Measurements from ENCODE around the gene PLA2G4D. TPM values are rescaled to one million over a fixed set of nuclear protein-coding genes. Genes with fewer than 3 reads are reported as not detected.

PLA2G4D gene
- polyA plus RNA-seq, 1 of the 3 experiments (the other 2 are of a cell fraction) = not detected

GRCh38 chr15:42020713-42021273, 73.6 kb downstream of the PLA2G4D start, which contains the start of gene PLA2G4E:
PLA2G4E (minus strand) TSS chr15:42021042; CDS start chr15:42021030, 12 bp downstream.
- Histone ChIP-seq H4K20me1 (ENCODE audit: insufficient read depth) (no peaks in the 10 kb centered on the region), H3F3A (replicated peaks; ENCODE audit: insufficient read depth) (no peaks in the 10 kb centered on the region), H3K4me1 (ENCODE audit: control insufficient read depth in 1 of 2, insufficient read depth in 2 of 2, low read depth in 1 of 2, low read length in 1 of 2) (peaks cover 0 to 18% of the 10 kb centered on the region in 2 experiments; a peak in 1 of 4 replicates), H3K79me2 (ENCODE audit: insufficient read depth) (no peaks in the 10 kb centered on the region), H3K9me3 (no peaks in the 10 kb centered on the region), H3K4me2 (no peak within 1 kb of the TSS), H3K27me3 (ENCODE audit: insufficient read depth) (no peaks in the 10 kb centered on the region; the same call in 1 of the 2 replicates), H3K36me3 (replicated peaks in 1 of 2; ENCODE audit: control insufficient read depth in 1 of 2, insufficient read depth in 2 of 2, low read length in 1 of 2) (no peaks in the 10 kb centered on the region), H2AFZ (ENCODE audit: low read depth) (no peak within 1 kb of the TSS), H3K4me3 (ENCODE audit: low read depth in 2 of 2, low read length in 1 of 2) (no peak within 1 kb of the TSS), H3K9ac (no peak within 1 kb of the TSS), H3K27ac (ENCODE audit: low read depth in 2 of 2, low read length in 1 of 2) (no peak within 1 kb of the TSS), H3K9me2 (no peaks in the 10 kb centered on the region)
- ChIA-PET POLR2A (no interaction called here), CTCF (interaction anchor here (1.2 kb wide), 1 partner anchor 31 kb away, joined by 7 read pairs; no protein-coding TSS in a partner anchor)
- no peak for DNase-seq
- 47% methylated on average over 4 of the region's 5 CpGs for WGBS (ENCODE audit: low lambda C conversion rate)
- TF ChIP-seq RAD21 (IDR thresholded peaks at IDR 0.05; ENCODE audit: low read length) = no peak
- no peak for TF ChIP-seq NFIC (IDR thresholded peaks at IDR 0.05; ENCODE audit: borderline replicate concordance)
- TF ChIP-seq FOXM1 (IDR thresholded peaks at IDR 0.05; ENCODE audit: low read depth) = no peak
- no peak for TF ChIP-seq ZBTB33 (IDR thresholded peaks at IDR 0.05; ENCODE audit: borderline replicate concordance, low read depth)
- TF ChIP-seq PBX3 (IDR thresholded peaks at IDR 0.05) = no peak
- TF ChIP-seq USF2 (IDR thresholded peaks at IDR 0.05; ENCODE audit: borderline replicate concordance, low read depth, low read length) = no peak
- no peak for TF ChIP-seq SMC3 (IDR thresholded peaks at IDR 0.05; ENCODE audit: low read depth, low read length)
- TF ChIP-seq CTCF (IDR thresholded peaks at IDR 0.05) = no peak
- no peak for TF ChIP-seq GABPA (IDR thresholded peaks at IDR 0.05; ENCODE audit: low read depth)
- TF ChIP-seq RCOR1 (IDR thresholded peaks at IDR 0.05; ENCODE audit: low read length) = no peak
- TF ChIP-seq MAX (IDR thresholded peaks at IDR 0.05; ENCODE audit: low read depth) = no peak
- no peak for TF ChIP-seq TCF12 (IDR thresholded peaks at IDR 0.05)
- TF ChIP-seq MXI1 (IDR thresholded peaks at IDR 0.05; ENCODE audit: low read depth, low read length) = no peak
- TF ChIP-seq POLR2AphosphoS5 (IDR thresholded peaks at IDR 0.05; ENCODE audit: low read depth, low read length) = no peak
- no peak for TF ChIP-seq FOXJ3 (CRISPR knock-in tag; IDR thresholded peaks at IDR 0.05)
- no peak for TF ChIP-seq RXRA (IDR thresholded peaks at IDR 0.05; ENCODE audit: borderline replicate concordance, low read depth)

Data from SK-N-SH (cell line).